ENCODE results near the gene PIGT. TPM values are rescaled to one million over a fixed set of nuclear protein-coding genes. Genes with fewer than 3 reads are reported as not detected.

PIGT gene
- total and polyA plus RNA-seq, 2 of the 13 experiments (the other 11 are each of a cell fraction or from before 2014, with no cell fraction given) = 65.9 to 74.1 TPM

DNA sequence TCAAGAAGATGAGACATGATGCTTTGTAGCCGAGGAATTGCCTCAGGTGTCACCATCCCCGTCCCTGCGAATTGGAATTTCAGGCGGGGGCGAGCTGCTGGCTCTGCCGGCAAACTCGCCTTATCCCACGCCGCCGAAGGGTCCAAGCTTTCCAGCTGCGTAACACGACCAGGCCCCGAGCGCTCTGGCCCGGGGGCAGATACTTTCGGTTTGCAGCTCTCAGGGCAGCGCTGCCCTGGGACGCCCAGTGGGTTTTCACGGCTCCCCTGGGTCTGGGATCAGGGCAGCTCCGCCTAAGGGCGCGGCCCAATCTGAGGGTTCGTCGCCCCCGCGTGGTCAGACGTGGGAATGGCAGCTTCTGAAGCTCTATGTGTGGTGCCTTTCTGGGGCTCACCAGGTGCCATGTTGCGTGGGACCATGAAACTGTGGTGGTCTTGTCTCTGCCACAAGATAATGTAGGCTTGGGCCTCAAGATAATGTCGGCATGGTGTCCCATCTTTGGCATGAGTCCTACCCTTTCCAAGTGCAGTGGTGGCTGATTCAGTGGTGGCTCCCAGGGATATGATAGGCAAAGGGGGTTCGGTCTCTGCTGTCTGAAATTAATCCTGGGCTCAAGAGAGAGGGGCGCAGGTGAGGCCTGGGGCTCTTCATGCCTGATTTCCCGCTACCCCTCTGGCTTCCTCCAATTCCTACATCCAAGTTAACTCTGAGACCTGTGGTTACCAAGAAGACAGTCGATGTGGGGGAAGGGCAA, 21.0 kb downstream of the PIGT start (continued):
- TF ChIP-seq TCF7L2 (IDR thresholded peaks at IDR 0.05; ENCODE audit: low read depth, low read length) (no peak), ZNF878 (CRISPR knock-in tag; IDR thresholded peaks at IDR 0.05) (no peak), RFX3 (CRISPR knock-in tag; IDR thresholded peaks at IDR 0.05) (no peak), GATAD2A (CRISPR knock-in tag; IDR thresholded peaks at IDR 0.05) (peak; percentile 80), SAFB2 (CRISPR knock-in tag; IDR thresholded peaks at IDR 0.05; ENCODE audit: borderline replicate concordance, low read depth) (no peak), PHF8 (CRISPR knock-in tag; IDR thresholded peaks at IDR 0.05) (peak; percentile 84), BRCA1 (CRISPR knock-in tag; IDR thresholded peaks at IDR 0.05) (no peak), ZNF891 (CRISPR knock-in tag; IDR thresholded peaks at IDR 0.05) (peak; percentile 85), ARNT (IDR thresholded peaks at IDR 0.05) (no peak), ZBTB7B (CRISPR knock-in tag; IDR thresholded peaks at IDR 0.05) (peak; percentile 88), ZSCAN29 (CRISPR knock-in tag; conservative IDR thresholded peaks at IDR 0.05) (peak; percentile 91), ZBTB38 (CRISPR knock-in tag; IDR thresholded peaks at IDR 0.05) (peak; percentile 88), HMGXB3 (CRISPR knock-in tag; IDR thresholded peaks at IDR 0.05; ENCODE audit: borderline replicate concordance) (peak; percentile 75), ZNF33A (CRISPR knock-in tag; IDR thresholded peaks at IDR 0.05; ENCODE audit: borderline replicate concordance) (no peak), NCOA2 (CRISPR knock-in tag; IDR thresholded peaks at IDR 0.05) (0 out of 2 replicates have a peak, but pooled peaks have one; percentile 39), ZNF256 (CRISPR knock-in tag; conservative IDR thresholded peaks at IDR 0.05) (no peak), ZNF12 (CRISPR knock-in tag; IDR thresholded peaks at IDR 0.05) (no peak), ZNF883 (CRISPR knock-in tag; IDR thresholded peaks at IDR 0.05; ENCODE audit: not compliant biosample characterization) (peak; percentile 91), ZNF510 (CRISPR knock-in tag; IDR thresholded peaks at IDR 0.05; ENCODE audit: low read depth) (peak; percentile 67; the same call in 1 of the 2 replicates)
- TF ChIP-seq, protein P1, sequence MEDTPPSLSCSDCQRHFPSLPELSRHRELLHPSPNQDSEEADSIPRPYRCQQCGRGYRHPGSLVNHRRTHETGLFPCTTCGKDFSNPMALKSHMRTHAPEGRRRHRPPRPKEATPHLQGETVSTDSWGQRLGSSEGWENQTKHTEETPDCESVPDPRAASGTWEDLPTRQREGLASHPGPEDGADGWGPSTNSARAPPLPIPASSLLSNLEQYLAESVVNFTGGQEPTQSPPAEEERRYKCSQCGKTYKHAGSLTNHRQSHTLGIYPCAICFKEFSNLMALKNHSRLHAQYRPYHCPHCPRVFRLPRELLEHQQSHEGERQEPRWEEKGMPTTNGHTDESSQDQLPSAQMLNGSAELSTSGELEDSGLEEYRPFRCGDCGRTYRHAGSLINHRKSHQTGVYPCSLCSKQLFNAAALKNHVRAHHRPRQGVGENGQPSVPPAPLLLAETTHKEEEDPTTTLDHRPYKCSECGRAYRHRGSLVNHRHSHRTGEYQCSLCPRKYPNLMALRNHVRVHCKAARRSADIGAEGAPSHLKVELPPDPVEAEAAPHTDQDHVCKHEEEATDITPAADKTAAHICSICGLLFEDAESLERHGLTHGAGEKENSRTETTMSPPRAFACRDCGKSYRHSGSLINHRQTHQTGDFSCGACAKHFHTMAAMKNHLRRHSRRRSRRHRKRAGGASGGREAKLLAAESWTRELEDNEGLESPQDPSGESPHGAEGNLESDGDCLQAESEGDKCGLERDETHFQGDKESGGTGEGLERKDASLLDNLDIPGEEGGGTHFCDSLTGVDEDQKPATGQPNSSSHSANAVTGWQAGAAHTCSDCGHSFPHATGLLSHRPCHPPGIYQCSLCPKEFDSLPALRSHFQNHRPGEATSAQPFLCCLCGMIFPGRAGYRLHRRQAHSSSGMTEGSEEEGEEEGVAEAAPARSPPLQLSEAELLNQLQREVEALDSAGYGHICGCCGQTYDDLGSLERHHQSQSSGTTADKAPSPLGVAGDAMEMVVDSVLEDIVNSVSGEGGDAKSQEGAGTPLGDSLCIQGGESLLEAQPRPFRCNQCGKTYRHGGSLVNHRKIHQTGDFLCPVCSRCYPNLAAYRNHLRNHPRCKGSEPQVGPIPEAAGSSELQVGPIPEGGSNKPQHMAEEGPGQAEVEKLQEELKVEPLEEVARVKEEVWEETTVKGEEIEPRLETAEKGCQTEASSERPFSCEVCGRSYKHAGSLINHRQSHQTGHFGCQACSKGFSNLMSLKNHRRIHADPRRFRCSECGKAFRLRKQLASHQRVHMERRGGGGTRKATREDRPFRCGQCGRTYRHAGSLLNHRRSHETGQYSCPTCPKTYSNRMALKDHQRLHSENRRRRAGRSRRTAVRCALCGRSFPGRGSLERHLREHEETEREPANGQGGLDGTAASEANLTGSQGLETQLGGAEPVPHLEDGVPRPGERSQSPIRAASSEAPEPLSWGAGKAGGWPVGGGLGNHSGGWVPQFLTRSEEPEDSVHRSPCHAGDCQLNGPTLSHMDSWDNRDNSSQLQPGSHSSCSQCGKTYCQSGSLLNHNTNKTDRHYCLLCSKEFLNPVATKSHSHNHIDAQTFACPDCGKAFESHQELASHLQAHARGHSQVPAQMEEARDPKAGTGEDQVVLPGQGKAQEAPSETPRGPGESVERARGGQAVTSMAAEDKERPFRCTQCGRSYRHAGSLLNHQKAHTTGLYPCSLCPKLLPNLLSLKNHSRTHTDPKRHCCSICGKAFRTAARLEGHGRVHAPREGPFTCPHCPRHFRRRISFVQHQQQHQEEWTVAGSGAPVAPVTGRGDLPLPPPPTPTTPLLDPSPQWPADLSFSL (CRISPR knock-in tag; IDR thresholded peaks at IDR 0.05) = no peak

Measured in HepG2 (cell line).